Stomach smooth muscle (tissue), 2 donors: ENCODE results near the gene ZNF354C.
A peak's percentile ranks its signal among the peaks of the same experiment; 100 is the strongest.

Source experiments
- H3K27ac ChIP-seq: one replicate; pipeline ENCODE4 v1.7.0; 2013; ENCODE audit warnings: mild to moderate bottlenecking, low read length, inconsistent platforms
- H3K27me3 ChIP-seq, 2 donors: one replicate each; pipeline ENCODE4 v1.7.0; 2013; ENCODE audit warnings: low read length in 2 of 2; ENCODE audit not compliant: insufficient read depth in 2 of 2, control insufficient read depth in 1 of 2
- H3K36me3 ChIP-seq, 2 donors: one replicate each; pipeline ENCODE4 v1.7.0; 2013; ENCODE audit warnings: low read length in 2 of 2; ENCODE audit not compliant: control insufficient read depth in 2 of 2, insufficient read depth in 2 of 2
- H3K4me1 ChIP-seq: one replicate; pipeline ENCODE4 v1.7.0; 2013; ENCODE audit warnings: low read length; ENCODE audit not compliant: control insufficient read depth, insufficient read depth
- H3K4me3 ChIP-seq, 2 donors: one replicate each; pipeline ENCODE4 v1.7.0; 2013; ENCODE audit warnings: low read length in 2 of 2
- H3K9ac ChIP-seq, 2 donors: one replicate each; pipeline ENCODE4 v1.7.0; 2013; ENCODE audit warnings: low read length in 2 of 2, mild to moderate bottlenecking in 1 of 2
- H3K9me3 ChIP-seq, 2 donors: one replicate each; pipeline ENCODE4 v1.7.0; 2013; ENCODE audit warnings: low read length in 2 of 2; ENCODE audit not compliant: control insufficient read depth in 2 of 2
- donor health status: healthy.
- donor health status: Pancreatic carcinoma.

The ZNF354C gene

DNA sequence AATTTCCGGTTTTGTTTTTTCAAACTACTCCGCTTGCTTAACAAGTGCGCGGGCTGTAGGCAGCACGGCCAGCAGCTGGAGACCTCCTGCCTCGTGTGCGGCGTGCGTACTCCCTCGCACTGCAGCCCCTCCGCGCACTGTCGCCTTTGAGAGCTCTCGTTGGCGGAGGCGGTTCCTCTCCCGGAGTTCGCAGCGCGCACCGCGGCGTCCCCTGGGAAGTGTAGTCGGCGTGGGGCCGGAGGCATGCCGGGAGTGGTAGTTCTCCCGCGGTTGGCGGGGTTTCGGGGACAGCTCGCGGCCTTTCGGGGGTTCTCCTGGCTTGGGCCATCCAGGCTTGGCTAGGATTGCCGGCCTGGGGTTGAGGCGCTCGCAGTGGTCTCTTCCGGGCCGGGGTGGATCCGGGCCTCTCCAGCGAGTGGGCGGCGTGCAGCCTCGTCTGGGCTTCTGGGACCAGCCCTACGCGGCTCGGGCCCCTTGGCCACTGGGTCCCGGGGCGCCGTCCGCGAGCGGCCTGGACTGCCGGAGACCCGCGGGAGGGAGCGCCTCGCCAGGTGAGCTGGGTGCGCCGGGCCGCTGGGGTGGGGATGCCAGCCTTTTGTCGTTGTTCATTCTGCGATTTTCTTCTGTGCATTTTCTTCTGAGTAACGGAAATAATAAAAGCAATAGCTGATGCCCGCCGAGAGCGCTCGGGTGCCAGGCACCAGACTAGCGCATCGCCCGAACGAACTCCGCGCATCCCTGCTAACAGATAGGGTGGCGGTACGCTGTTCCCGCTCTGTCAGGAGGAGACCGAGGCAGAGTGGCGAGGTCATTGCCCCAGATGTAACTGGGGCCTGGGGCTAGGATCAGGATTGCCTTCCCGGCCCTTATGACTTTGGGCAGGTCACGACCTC lies at the start of gene ZNF354C:
Gene ZNF354C, plus strand, starts transcription at position 258 of the 893 bp plus-strand sequence. CDS start 1,696 bp downstream, outside the sequence.
- Histone ChIP-seq H3K4me3 (peak within 1 kb of the TSS; percentile 86 to 90), H3K27ac (peak within 1 kb of the TSS; percentile 62), H3K9me3 (no peaks in the 10 kb centered on the region), H3K27me3 (no peaks in the 10 kb centered on the region), H3K9ac (peak within 1 kb of the TSS; percentile 86 to 90), H3K4me1 (peaks cover 17% of the 10 kb centered on the region), H3K36me3 (peaks cover 0 to 13% of the 10 kb centered on the region in 2 donors)

DNA sequence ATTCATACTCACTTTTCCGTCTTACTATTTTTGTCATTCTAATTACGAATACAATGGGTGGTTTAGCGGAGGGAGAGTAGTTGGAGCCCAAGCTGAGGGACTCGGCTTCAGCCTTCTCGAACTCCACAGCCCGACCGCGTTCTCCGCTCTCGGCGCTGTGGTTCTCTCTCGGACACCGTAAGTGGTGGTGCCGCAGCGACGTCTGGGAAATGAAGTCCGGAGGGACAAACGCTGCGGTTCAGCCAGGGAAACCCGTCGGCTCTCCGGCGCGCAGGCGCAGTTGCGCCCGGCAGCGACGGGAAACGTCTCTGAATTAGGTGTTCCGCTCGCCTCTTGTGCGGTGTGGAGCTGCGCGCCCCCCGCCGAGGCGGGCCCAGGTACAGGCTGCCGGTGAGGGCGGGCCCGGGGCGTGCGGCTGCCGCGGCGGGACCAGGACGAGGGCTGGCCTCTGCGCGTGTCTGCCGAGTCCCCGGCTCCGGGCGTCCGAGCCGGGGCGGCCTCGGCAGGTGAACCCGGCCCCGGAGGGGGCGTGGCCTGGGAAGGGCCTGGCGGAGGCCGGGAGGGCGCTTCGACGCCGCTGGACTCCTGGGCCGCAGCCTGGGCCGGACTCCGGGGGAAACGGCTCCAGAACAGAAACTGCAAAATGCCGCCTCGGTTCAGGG lies 36.5 kb upstream of the ZNF354C start, which contains the start of gene ZNF879:
Gene ZNF879, plus strand, starts transcription at position 277 of the 662 bp plus-strand sequence. CDS start 1,201 bp downstream, outside the sequence.
- H3K9me3 ChIP-seq = peaks cover 10 to 23% of the 10 kb centered on the region in 2 donors
- H3K27ac ChIP-seq = peak within 1 kb of the TSS; percentile 58
- H3K36me3 ChIP-seq = peaks cover 23 to 24% of the 10 kb centered on the region in 2 donors
- peaks cover 8% of the 10 kb centered on the region for H3K4me1 ChIP-seq
- no peaks in the 10 kb centered on the region for H3K27me3 ChIP-seq
- peak within 1 kb of the TSS; percentile 83 to 85 for H3K4me3 ChIP-seq
- H3K9ac ChIP-seq = peak within 1 kb of the TSS; percentile 68 to 69

DNA sequence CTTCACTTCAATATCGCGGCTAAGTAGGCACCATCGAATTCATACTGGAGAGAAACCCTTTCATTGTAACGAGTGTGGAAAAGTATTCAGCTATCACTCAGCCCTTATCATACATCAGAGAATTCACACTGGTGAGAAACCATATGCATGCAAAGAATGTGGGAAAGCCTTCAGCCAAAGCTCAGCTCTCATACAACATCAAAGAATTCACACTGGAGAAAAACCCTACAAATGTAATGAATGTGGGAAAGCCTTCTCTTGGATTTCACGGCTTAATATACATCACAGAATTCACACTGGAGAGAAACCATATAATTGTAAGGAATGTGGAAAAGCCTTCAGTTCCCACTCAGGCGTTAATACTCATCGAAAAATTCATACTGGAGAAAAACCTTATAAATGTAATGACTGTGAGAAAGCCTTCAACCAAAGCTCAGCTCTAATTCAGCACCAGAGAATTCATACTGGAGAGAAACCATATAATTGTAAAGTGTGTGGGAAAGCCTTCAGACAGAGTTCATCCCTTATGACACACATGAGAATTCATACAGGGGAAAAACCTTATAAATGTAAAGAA lies 27.1 kb upstream of the ZNF354C start:
- Histone ChIP-seq H3K27ac (no peak overlapping the region), H3K4me3 (peak overlapping the region in 1 of 2 donors; percentile 53), H3K9ac (no peak overlapping the region), H3K27me3 (no peaks in the 10 kb centered on the region), H3K36me3 (peaks cover 46 to 52% of the 10 kb centered on the region in 2 donors), H3K9me3 (peaks cover 57 to 75% of the 10 kb centered on the region in 2 donors), H3K4me1 (no peaks in the 10 kb centered on the region)

DNA sequence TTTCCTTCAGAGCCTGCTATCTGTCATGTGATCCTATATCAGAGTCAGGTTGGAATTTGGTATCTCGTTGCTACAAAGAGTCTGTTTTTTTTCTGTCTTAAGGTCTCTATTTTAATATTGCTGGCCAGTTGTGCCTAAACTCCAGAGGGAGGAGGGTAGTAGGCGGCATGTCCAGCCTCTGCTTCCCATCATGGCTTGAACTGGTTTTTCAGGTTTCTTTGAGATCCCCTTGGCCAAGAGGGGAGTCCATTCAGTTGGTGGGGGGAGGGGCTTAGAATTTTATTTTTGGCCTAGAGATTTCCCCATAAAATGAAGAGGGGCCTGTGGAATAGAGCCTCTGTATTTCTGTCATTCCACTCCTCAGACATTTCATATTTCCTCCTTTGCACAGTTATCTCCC lies 15.4 kb upstream of the ZNF354C start:
- no peak overlapping the region for H3K4me3 ChIP-seq
- H3K27ac ChIP-seq = no peak overlapping the region
- H3K27me3 ChIP-seq = no peaks in the 10 kb centered on the region
- H3K36me3 ChIP-seq = no peaks in the 10 kb centered on the region
- H3K9ac ChIP-seq = no peak overlapping the region
- H3K9me3 ChIP-seq = peaks cover 0 to 17% of the 10 kb centered on the region in 2 donors
- H3K4me1 ChIP-seq = no peaks in the 10 kb centered on the region

DNA sequence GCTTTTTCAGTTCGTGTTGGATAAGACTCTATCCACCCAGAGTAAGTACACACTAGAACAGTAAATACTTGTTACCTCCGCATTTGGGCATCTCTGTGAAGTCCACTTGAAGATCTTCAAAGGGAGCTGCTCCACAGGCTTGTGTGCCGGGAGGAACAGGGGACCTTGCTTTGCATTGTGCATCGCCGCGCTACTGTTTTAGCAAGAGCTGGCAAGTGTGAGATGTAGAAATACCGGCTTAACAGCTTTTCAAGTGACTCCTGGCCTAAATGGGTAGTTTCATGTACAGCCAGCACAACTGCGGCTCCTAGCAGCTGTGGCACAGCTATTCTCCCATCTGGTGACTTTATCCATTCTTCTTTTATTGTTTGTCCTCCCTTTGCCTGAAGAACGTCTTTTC lies 8.4 kb upstream of the ZNF354C start:
- no peaks in the 10 kb centered on the region for H3K27me3 ChIP-seq
- H3K27ac ChIP-seq = no peak overlapping the region
- no peaks in the 10 kb centered on the region for H3K36me3 ChIP-seq
- no peaks in the 10 kb centered on the region for H3K4me1 ChIP-seq
- no peak overlapping the region for H3K9ac ChIP-seq
- peaks cover 6% of the 10 kb centered on the region in 2 donors for H3K9me3 ChIP-seq
- no peak overlapping the region for H3K4me3 ChIP-seq

DNA sequence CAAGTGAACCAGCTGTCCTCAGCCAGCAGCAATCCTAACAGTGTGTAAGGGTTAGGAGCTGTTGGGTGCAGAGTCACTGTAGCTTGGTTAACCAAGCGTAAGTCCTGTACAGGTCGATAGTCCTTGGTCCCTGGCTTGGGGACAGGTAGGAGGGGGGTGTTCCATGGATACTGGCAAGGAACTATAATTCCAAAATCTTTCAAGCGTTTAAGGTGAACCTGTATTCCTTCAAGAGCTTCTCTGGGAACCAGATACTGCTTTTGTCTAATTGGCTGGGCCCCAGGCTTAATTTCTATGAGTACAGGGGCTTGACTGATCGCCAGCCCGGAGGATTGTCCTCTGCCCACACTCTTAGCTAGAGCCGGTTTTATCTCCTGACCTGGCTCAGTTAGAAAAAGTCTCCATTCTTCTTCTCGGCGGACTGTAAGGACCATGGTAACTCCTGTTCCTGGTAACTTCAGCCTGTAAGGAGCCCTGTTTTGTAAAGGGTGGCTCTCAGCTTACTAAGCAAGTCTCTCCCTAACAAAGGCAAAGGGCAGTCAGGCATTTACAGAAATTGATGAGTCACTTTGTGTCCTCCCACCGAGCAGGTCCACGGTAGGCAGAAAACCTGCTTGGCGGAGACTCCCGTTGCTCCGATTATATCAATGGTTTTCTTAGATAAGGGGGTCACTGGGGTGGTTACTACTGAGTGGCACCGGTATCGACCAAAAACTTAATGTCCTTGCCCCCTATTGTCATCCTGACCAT lies 6.0 kb upstream of the ZNF354C start:
- H3K9me3 ChIP-seq = peaks cover 0 to 6% of the 10 kb centered on the region in 2 donors
- no peaks in the 10 kb centered on the region for H3K27me3 ChIP-seq
- H3K9ac ChIP-seq = no peak overlapping the region
- no peaks in the 10 kb centered on the region for H3K36me3 ChIP-seq
- no peaks in the 10 kb centered on the region for H3K4me1 ChIP-seq
- no peak overlapping the region for H3K27ac ChIP-seq
- H3K4me3 ChIP-seq = no peak overlapping the region

DNA sequence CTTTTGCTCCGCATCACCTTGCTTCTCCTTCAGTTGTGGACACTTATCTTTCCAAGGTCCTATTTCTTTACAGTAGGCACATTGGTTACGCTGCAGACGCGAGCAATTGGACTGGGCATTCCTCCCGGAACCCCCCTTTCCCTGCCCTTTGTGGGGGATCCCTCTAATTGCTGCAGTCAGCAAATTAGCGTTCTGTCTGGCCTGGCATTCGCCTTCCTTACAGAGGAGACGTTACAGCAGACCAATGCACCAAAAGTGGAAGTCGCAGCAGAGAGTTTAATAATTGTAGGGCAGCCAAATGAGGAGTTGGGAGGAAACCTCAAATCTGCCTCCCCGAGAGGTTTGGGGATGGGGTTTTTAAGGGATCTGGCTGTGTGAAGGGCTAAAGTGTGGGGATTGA lies 5.3 kb upstream of the ZNF354C start:
- no peaks in the 10 kb centered on the region for H3K27me3 ChIP-seq
- peaks cover 0 to 6% of the 10 kb centered on the region in 2 donors for H3K9me3 ChIP-seq

DNA sequence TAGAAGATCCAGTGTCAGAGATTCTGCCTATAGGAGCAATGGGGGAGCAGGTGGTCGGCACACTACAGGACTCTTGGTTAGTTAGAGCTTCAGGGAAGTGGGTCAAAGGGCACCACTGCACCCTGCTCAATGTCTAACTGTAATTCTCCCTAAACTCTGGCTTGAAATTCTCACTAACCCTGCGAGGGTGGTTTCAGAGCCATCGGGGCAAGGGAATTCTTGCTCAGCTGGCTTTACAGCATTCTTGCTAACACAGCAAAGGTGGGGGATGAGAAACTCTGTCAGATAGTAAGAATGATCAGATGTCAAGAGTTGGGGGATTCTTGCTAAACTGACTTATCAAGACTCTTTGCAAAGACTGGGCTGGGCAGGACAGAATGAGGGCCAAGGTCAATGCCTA lies 4.7 kb upstream of the ZNF354C start:
- Histone ChIP-seq H3K36me3 (no peaks in the 10 kb centered on the region), H3K27ac (no peak overlapping the region), H3K4me1 (peaks cover 5% of the 10 kb centered on the region), H3K27me3 (no peaks in the 10 kb centered on the region), H3K9me3 (peaks cover 0 to 3% of the 10 kb centered on the region in 2 donors), H3K4me3 (no peak overlapping the region), H3K9ac (no peak overlapping the region)

More for the DNA sequence above, 5.3 kb upstream of the ZNF354C start:
- Histone ChIP-seq H3K4me1 (peaks cover 2% of the 10 kb centered on the region), H3K4me3 (no peak overlapping the region), H3K9ac (no peak overlapping the region), H3K36me3 (no peaks in the 10 kb centered on the region), H3K27ac (no peak overlapping the region)

DNA sequence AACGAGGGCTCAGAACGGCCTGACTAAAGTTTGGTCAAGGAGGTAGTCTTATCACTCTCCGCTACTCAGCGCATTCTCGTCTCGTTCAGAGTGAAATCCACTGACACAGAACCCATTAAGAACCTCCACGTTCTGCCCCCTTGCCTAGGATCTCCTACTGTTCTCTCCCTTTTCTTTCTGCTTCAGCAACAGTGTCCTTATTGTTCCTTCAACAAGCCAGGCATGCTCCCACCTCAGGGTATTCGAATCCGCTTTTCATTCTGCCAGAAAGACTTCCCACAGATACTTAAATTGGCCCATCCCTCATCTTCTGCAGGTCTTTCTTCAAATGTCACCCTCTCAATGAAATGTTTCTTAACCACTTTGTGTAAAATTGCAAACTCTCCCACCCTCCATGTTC lies 4.3 kb upstream of the ZNF354C start:
- Histone ChIP-seq H3K27me3 (no peaks in the 10 kb centered on the region), H3K9me3 (no peaks in the 10 kb centered on the region), H3K27ac (no peak overlapping the region), H3K9ac (no peak overlapping the region), H3K4me3 (no peak overlapping the region), H3K36me3 (no peaks in the 10 kb centered on the region), H3K4me1 (peaks cover 7% of the 10 kb centered on the region)

DNA sequence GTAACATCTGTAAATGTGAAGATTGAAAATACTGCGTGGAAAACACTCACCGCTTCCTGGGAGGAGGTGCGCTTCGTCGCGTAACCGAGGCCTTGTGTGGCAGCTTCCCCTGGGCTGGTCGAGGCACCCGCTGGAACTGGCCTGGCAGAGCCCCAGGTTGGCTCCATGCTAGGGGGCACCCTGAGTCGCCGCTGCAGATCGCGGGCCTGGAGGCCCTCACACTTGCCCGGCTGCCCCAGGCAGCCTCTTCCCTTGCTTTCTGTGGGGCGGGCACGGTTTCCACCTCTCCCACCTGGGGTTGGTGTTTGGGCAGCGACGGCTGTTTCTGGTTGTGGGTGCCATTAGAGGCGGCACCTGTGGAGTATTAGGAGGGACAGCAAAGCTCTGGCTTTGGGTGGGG lies 852 bp downstream of the ZNF354C start:
- H3K27ac ChIP-seq = no peak overlapping the region
- H3K4me3 ChIP-seq = peak overlapping the region; percentile 86 to 90
- H3K9ac ChIP-seq = peak overlapping the region; percentile 86 to 90
- H3K4me1 ChIP-seq = peaks cover 17% of the 10 kb centered on the region
- H3K36me3 ChIP-seq = peaks cover 5 to 18% of the 10 kb centered on the region in 2 donors
- H3K27me3 ChIP-seq = no peaks in the 10 kb centered on the region
- no peaks in the 10 kb centered on the region for H3K9me3 ChIP-seq
